Stimulated activated CD4-positive, alpha-beta T cell treated with anti-CD3 and anti-CD28 coated beads, Interleukin-1b, Interleukin-23, amount 100 ng/mL, for 1 hour (primary cell): Measurements from ENCODE around the gene SLC24A5.

Source experiments
- DNase-seq, 2 donors: peaks; one replicate each; pipeline ENCODE4 v3.0.0-alpha.2; 2020; ENCODE audit warnings: low read depth in 2 of 2

Gene SLC24A5

DNA sequence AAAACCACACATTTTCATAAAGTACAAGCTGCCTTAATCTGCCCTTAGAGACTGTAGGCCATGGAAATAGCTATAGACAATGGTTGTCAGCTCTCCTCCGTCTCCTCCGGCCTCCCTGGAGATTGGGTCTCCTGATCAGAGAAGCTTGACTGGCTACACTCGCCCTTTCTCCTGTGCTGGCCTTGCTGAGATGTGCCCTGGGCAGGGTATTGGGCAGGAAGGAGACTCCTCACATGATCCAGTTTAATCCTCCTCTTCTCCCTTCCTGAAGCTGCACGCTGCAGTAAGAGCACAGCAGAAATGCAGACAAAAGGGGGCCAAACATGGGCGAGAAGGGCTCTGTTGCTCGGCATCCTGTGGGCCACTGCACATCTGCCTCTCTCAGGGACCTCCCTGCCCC is at the start of gene SLC24A5:
SLC24A5 (plus strand) TSS at position 246 of the 400 bp plus-strand sequence; CDS start at position 301, 55 bp downstream.
- DNase-seq = no peak

DNA sequence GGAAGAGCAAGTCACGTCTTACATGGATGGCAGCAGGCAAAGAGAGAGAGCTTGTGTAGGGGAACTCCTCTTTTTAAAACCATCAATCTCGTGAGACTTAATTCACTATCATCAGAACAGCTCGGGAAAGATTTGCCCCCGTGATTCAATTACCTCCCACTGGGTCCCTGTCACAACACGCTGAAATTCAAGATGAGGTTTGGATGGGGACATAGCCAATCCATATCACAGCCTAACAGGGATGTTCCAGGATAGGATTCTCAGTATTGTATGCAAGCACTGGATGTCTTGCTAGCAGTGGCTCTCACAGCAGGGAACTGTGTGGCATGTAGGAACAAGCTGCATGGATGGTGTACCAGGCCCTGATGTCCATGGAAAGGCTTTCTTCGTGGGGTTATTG is 47.8 kb upstream of the SLC24A5 start:
- no peak for DNase-seq

DNA sequence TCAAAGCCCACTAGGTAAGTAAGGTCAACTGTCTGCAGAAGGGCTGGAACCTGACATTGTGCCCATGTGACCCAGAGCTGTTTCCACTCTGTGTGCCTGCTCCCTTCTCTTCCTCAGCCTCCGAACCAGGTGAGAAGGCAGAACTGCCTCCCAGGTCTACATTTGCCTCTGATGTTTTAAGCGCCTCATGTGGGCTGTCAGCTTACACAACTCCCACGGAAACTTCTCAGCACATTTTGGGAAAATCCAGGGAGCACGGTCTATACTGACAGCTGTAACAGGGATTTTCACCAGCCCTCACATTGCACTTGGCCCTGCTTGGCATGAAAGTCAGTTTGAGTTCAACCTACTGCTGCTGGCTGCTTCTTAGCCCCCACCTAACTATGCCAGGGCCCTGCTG is 46.9 kb upstream of the SLC24A5 start:
- DNase-seq = no peak

DNA sequence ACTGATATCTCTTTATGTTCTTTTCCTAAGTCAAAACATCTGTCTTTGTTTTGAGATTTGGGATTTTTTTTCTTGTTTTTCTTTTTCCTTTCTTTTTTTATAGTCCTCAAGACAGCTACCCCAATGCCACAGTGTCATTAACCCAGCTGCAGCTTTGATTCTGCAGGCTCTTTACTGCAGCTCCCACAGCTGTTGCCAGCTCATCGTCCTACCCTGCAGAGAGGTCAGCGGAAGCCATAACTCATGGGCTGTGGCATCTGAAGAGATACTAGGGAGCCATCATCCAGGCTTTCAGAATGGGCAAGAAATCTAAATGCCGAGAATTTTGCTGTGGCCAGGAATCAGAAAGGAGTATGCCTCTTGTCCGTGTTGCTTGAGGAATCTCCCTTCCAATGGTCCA is 44.3 kb upstream of the SLC24A5 start:
- no peak for DNase-seq

DNA sequence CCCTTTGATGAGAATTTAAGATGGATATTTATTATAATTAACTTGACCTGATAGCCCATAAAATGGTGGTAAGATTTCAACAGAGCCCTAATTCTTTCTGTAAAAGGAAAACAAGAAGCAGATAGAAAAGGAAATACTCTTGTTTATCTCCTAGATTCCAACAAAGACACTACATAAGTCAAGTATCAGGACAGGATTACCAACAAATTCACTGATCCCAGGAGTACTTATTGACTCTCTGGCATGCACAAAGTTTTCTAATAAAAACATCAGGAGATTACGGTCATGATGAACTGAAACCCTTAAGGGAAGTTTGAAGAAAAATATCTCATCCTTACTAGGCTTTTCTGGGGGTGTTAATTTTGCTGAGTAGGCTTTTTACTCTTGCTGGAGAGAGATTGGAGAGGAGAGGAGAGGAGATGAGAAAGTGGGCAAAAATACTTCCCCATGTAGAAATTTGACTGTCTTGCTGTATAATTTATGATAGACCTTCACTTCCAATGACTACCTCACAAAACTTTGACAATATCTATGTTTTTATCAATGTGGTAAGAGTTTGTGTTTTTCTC is 43.1 kb upstream of the SLC24A5 start:
- no peak for DNase-seq

DNA sequence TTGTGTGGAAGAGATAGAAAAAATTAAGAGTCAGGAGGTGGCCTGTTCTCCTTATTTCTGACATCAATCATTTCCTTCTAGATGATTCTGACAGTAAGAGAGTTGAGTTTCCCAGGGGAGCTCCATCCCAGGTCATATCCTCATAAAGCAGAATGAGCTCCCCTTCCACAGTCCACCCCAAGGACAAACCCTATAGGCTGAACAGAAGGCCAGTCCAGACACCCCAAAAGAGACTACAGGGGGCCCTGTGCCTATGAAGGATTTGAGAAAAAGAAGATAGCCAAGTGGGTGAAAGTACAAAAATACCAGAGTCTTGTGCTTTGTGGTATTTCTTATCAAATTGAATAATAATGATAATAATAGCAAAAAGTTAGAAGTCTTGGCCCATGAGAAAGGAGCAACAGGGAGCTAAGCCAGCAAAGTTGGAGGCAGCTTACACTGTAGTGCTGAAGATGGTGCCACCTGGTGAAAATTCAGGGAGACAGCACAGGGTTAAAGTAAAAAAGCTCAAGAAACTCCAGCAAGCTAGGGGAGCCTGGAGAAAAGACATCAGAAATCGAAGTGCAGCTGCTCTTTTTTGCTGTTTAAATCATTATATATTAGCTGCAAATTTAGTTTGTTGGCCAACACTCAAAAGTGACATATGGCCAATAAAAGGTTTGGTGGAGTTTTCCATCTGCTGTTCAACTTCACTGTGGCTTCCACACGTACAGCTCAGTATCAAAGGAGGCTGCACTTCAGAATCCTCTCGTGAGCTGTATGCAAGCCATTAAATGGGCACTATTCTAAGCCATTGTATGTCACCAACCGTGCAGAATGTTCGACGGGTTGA is 35.8 kb upstream of the SLC24A5 start:
- DNase-seq = no peak

DNA sequence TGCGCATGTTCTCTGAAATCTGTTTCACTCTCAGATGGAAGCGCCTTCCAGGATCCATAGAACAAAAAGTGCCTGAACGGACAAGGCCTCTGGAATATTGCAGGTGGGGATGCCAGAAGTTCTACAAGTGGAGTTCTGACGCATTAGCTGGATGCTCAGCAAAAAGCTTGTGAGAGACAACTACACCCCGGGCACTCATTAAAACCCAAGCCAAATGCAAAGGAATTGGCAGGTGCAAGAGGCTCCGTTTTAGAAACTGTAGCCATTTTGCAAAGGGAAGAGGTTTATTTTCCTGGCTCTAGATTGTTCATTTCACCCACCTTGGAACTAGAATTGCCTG is 35.2 kb upstream of the SLC24A5 start:
- DNase-seq = no peak

DNA sequence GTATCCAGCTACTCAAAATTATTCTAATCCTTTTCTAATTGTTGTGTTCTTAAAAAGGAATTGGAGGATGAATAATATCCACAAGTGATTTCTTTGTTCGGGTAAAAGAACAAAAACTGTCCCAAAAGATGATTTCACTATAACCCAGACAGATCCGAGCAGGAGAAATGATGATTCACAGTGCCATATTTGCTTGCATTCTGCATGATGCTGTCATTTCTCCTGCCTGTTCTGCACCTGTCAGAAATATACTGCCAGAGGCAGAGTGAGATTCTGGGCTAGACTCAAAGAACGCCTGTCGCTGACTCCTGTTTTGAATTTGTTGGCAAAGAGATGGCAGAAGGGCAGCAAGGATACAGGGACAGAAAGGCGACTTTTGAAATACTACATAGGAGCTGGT is 34.7 kb upstream of the SLC24A5 start:
- no peak for DNase-seq

DNA sequence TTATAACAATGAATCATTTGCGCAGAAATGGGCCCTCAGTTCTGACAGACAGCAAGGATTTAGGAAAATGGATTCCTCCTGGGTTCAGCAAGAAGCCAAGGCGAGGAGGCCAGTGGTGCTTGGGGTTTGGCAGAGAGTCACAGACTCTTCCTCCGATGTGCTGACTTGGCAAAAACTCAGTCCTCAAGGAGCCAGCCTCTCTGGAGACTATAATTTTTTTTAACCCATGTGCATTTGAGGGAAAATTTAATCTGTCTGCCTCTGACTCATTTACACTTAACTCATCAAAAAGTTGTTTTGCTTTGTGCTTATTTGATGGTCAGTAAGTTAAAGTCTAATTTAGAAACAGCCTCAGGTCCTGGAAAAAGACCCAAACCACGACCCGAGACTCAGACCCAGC is 34.2 kb upstream of the SLC24A5 start:
- DNase-seq = no peak

DNA sequence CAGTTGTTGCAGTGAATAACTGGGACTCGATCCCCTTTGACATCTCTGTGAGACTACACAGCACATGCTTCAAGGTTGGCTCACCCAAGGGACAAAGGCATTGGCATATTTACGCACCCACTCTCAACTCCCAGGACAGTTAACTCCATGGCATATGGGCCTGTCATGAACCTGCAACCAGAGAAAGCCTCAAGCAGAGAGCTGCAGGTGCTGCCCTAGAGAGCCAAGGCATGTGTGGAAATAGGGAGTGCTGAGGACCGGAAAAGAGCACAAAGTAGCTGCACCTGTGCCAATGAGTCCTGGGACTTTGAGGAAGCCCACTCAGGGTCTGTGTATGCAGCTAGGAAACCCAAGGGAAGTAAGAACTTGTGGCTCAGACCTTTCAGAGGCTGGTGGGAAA is 32.9 kb upstream of the SLC24A5 start:
- DNase-seq = no peak

DNA sequence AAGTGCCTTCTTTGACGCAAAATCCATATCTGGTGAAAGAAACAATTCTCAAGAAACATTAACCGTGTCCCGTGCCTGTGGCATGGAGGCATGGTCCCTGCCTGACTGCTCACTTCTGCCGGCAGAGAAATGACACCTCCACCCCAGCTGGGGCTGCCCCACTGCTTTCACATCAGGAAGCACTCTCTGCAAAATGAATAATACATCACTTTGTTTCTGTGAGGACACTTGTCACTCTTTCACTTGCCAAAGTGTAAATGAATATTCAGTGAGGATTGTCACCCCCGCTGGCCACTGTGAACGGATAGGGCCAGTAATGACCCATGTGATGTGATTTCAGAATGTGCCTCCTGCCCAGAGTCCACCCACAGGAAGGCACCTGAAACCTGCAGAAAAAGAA is 31.1 kb upstream of the SLC24A5 start:
- DNase-seq = no peak

DNA sequence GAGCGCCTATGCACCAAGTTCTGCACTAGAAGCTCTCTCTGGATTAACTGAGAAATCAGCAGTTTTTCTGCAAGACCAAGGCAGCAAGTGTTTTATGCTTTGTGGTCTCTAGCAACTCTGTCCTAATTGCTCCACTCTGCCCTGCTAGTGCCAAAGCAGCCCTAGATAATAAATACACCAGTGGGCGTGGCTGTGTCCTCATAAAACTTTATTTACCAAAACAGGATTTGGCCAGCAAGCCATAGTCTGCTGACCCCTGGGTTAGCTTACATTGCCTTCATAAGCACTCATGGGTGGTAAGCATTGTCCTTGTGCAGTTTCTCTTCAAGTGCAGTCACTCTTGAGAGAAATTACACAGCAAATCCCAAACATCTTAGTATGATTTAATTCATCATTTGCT is 30.7 kb upstream of the SLC24A5 start:
- no peak for DNase-seq

DNA sequence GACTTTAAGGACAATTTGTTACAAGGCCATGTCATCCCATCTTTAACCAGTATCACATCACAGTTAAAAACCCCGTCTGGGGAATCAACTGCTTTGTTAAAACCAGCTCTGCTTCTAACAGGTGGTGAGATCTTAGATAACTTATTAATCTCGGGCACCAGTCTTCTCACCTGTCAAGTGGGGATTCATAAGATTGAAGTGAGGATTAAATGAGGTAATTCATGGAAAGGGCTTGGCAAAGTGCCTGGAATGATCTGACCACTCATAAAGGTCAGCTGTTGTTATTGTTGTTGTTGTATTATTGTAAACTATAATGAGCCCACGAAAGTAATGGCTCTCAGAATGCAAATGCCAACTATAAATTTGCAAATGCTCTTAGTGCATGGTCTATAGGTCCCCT is 30.1 kb upstream of the SLC24A5 start:
- DNase-seq = no peak

DNA sequence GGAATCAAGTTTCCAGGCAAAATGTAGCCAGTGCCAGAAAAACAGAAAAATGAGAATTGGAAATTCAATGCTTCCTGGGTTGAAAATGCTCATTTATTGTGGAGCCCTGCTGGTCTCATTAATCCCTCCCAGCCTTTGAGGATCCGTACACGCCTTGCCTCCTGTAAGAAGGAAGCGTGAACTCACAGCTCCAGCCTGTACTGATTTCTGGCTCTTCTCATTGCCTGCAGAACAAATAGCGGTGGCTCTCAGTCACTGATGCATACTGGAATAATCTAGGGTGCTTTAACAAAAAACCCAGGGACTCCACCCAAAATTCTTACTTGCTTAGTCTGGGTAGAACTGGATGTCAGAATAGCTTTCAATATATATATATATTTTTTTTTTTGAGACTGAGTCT is 29.3 kb upstream of the SLC24A5 start:
- no peak for DNase-seq

DNA sequence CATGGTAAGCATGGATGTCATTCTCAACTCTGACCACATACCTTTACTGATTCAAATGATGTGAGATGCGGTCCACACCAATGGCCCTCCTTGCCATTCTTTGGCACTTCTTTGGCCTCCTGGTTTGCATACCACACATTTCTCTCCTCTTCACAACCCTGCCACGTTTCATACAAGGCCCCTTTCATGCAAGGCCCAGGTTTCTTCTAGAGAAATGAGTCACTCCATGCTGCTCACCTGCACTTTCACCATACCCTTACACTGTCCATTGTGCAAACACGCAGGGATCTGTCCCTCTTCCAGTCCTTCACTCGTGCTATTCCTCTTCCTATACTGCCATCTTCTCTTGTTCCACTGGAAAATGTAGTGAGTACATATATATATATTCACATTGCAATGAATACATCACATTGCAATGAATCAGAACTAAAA is 24.4 kb upstream of the SLC24A5 start:
- DNase-seq = no peak

DNA sequence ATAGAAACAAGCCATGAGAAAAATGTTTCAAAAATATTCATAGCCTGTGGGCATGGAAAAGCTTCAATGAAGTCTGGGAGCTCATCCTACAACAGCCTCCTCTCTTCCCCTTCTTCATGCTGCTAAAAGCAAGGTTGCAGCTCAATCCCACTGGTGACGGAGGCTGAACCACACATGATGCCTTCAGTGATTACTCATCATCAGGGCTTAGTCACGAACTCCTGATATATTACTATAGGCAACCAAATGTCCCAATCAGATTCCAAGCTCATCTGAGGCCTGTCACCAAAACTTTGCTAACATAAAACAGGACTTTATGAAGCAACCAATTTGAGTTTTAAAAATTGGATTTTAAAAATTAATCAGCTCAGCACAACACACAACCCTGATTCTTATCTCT is 24.0 kb upstream of the SLC24A5 start:
- no peak for DNase-seq

DNA sequence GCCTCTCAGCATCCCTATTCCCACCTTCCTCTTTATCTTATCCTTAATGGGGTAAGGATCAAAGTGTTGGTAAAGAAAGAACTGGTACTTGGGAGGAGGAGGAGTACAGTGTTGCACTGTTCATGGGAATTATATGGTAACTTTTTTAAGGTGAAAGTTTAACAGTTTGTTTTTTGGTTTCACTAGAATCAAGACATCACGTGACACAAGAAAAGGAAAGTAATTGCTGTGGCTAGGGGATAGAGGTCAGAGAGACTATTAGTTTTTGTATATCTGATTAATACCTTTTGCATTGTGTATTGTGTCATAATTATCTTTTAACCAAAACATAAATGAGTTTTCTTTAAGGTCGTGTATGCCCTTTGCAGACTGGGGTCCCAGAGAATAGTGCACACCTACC is 23.5 kb upstream of the SLC24A5 start:
- no peak for DNase-seq

DNA sequence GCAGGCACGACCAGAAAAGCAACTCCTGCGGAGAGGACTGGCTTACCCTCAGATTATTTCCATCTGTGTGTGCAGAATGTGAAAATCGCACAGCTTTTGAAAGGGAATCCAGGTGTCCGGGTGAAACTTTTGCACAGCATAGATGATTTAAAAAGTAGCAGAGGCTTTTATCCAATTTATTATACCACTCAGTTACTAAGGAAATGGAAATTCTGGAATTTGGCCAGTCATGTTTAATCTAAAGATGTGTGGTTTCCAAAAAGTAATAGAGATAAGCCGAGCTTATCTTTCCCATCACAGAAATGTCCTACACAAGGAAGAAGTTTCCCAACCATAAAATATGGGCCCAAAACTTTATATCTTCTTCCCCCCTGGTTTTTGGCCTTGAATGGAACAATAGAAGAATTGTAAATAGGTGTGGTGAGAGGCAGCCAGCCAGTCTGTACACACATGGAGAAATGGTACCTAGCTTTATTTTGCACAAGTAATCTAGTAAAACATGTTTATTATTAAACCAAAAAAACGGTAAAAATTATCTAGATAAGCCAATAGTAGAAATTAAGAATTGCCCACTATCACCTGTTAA is 19.3 kb upstream of the SLC24A5 start:
- no peak for DNase-seq

DNA sequence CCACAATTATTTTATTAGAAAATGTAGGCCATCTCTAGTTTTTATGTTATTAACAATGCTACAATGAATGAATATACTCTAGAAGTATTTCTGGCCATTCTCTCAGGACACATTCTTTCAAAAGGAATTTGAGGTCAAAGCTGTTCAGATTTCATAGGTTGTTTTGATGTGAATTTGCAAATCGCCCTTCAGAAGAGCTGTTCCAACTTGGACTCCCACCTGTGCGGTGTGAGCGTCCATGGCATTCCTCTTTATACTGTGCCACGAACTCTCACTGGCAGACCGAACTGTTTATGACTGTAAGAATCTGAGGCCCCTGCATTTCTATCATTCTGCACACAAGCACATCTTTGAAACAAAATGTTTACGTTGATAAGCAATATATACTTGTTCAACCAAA is 18.6 kb upstream of the SLC24A5 start:
- no peak for DNase-seq

DNA sequence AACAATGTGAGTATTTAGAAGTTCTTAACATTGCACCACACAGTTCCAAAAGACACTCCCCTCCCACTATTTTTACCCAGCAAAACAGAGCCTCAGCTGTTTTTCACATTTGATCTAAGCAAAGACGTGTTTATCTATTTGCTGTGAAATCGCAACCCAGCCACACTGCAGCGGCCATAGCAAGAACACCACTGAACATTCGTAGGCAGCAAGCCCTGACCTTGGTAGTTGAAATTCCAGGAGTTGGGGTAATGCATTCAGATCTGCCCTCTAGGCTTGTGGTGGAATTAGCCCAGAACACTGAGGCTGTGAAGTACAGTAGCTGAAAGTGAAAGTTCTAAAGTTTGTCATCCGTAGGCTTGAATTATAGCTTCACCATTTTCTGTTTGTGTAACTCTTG is 17.1 kb upstream of the SLC24A5 start:
- no peak for DNase-seq

DNA sequence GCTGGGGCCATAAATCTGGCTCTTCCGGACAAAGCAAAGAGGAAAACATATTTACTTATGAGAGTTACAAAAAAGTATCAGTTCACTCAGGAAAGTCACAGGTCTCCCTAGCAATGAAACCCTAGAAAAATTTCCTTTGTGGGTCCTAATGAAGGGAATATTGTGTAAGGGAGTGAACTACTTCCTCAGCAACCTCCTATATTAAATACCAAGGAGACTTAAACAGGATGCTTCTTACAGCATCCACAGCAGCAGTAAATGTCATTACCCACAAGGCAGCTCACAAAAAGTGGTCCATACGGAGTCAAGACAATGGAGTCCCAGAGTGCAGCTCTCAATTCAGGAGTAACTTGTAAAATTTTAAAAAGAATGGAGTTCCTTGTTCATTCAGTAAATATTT is 14.9 kb upstream of the SLC24A5 start:
- no peak for DNase-seq

DNA sequence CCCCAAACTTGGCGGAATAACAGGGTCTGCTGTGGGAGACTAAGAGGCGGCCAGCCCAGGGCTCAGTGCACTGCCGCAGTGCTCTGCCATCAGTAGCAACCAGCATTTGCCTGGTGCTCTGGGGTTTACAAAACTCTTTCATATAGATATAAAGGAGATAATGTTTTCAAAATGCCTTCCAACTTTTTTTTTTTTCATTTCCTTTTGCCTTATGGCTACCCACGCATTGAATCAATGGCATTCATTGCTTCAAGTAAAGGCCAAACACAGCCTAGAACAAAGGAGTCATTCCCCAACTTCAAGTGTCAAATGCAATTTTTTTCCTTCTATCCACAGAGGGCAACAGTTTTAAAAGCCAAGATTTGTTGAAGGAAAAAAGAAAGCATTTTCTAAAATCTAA is 11.6 kb upstream of the SLC24A5 start:
- no peak for DNase-seq

DNA sequence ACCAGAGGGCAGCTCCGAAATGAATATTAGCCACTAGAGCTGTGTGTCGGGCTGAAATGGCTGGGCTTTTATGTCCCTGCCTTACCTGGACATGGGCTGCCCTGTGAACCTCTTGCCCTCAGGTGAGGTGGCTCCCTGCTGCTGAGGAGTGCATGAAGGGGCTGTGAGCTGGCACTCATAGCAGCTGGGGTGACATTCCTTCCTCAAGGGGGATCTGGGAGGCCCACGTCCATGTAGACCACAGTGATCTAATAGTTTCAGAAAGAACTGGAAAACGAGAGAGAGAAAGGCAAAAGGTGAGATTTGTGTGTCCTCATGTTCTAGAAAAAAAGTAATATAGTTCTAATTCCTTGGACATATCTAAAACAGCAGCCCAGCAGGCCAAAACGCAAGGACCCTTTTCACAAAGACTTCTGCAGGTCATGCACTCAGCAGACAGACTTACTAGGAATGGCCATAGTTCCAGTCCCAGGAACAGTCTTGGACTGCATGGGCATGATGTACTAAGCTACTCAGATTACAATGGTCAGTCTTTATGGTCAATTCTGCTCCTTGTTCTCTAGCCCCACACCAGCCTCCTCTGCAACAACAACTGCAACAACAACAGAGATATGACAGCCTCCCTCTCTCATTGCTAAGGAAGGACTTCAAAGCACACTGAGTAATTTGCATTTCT is 10.8 kb upstream of the SLC24A5 start:
- no peak for DNase-seq
